Mononuclear cell (primary cell): Measurements from ENCODE around the gene GTPBP8. TPM values are rescaled to one million over a fixed set of nuclear protein-coding genes. Genes with fewer than 3 reads are reported as not detected.

Source experiments
- H3K27me3 ChIP-seq: 2 replicates; pipeline ENCODE4 v1.6.0; 2011; ENCODE audit warnings: low read length, control low read depth; ENCODE audit not compliant: insufficient read depth
- H3K4me1 ChIP-seq: 2 replicates; pipeline ENCODE4 v1.5.1; 2011; ENCODE audit warnings: mild to moderate bottlenecking, low read length, control low read depth; ENCODE audit not compliant: insufficient read depth
- H3K4me3 ChIP-seq: 2 replicates; pipeline ENCODE4 v1.5.1; 2011; ENCODE audit warnings: mild to moderate bottlenecking, low read length, moderate library complexity
- H3K9me3 ChIP-seq: 2 replicates; pipeline ENCODE4 v1.5.1; 2011; ENCODE audit warnings: low read depth, mild to moderate bottlenecking, control low read depth, low read length
- total RNA-seq: library from RNA; depleted of rRNA; stranded (reverse); fragments of >200 nt; gene quantifications from one replicate; pipeline ENCODE4 v1.2.3, GENCODE V29; 2012

The GTPBP8 gene
- 40.6 TPM for total RNA-seq

DNA sequence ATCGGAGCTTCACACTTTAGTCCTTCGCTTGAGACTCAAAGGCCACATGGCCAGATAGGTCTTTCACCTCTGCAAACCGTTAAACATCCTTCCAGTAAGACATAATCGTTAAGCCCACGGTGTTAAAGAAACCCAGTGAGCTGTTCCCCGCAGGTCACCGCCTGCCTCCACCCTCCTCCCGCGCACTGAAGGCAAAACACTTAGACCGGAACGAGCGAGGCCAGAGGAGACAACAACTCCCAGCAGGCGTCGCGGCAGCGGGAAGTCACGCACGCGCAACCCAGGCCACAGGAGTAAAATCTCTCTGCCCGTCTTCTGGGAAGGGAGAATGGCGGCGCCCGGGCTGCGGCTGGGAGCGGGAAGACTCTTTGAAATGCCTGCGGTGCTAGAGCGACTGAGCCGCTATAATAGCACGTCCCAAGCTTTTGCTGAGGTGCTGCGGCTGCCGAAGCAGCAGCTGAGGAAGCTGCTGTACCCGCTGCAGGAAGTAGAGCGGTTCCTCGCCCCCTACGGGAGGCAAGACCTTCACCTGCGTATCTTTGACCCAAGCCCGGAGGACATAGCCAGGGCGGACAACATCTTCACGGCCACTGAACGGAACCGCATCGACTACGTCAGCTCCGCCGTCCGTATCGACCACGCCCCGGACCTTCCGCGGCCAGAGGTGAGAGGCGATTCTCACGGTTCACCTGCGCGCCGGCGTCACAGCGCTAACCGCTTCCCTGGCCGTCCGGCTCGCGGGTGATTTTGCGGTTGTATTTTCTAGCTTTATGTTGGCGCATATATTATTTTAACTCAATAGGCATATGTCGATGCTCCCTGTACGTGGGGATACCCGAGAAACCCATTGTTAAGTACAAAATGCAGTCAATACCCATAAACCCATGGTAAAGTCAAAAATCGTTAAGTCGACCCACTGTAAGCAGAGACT lies at the start of gene GTPBP8:
Gene GTPBP8 (plus strand): TSS at position 313 of the 931 bp plus-strand sequence. CDS start 16 bp downstream, at position 329.
- Histone ChIP-seq H3K9me3 (no peaks in the 10 kb centered on the region), H3K4me1 (peaks cover 12% of the 10 kb centered on the region), H3K4me3 (peak within 1 kb of the TSS; percentile 73), H3K27me3 (no peaks in the 10 kb centered on the region)

DNA sequence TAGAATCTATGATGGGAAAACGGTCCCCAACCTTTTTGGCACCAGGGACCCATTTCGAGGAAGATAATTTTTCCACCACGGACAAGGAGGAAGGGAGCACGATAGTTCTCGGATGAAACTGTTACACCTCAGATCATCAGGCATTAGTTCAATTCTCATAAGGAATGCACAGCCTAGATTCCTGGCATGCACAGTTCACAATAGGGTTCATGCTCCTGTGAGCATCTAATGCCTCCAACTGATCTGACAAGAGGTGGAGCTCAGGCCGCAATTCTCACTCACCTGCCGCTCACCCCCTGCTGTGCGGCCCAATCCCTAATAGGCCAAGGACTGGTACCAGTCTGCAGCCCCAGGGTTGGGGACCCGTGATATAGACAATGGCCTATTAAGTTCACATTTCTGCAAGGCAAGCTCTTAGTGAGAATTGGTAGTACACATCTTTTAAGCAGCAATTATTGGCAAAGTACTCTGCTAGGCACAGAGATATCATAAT lies 42.4 kb upstream of the GTPBP8 start:
- Histone ChIP-seq H3K4me3 (no peak overlapping the region), H3K27me3 (no peaks in the 10 kb centered on the region), H3K9me3 (peaks cover 18% of the 10 kb centered on the region), H3K4me1 (no peaks in the 10 kb centered on the region)

DNA sequence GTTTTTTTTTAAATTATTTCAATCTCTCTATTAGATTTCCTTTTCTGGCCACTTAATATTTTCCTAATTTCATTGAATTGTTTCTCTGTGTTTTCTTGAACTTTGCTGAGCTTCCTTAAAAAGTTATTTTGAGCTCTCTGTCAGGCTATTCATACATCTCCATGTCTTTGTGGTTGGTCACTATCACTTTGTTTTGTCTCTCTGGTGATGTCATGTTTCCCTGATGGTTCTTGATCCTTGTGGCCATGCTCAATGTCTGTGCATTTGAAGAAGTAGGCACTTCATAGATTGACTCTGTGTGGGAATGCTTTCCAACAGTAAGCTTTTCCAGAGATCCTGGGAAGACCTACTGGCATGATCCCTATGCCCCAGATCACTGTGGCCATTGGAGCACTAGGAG lies 34.4 kb upstream of the GTPBP8 start:
- Histone ChIP-seq H3K4me3 (no peak overlapping the region), H3K27me3 (no peaks in the 10 kb centered on the region), H3K4me1 (no peaks in the 10 kb centered on the region), H3K9me3 (peaks cover 9% of the 10 kb centered on the region)

DNA sequence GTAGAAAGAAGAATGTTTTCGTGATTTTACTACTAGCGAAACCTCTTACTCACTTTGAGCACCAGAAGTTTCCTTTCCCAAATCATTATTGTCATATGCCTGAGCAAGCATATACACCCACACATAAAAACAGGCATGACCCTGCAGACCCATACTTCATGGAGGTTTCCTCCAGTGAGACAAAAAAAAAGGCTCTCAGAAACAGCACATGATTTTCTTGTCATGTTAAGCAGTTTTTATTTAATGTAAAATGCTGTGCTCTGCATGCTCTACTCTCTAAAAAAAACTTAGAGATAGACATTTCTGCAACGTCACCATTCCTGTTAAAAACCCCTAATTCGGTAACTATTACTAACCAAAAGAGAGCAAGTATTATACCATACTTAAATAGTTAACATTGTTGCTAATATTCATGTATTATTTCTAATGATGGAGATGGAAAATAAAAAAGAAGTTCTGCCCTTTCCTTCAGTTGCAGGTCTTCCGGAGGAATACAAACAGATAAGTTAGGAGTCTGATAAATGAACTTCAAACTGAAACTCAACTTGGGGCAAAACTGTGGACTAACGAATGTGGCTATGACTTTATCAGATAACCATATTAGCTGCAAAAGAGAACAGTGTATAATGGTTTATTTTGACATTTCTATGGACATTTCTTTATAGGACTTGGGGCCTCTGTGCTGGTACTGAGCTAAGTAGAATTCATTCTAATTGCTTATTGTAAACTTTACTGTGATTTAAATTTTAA lies 31.8 kb upstream of the GTPBP8 start:
- no peak overlapping the region for H3K4me3 ChIP-seq
- no peaks in the 10 kb centered on the region for H3K4me1 ChIP-seq
- H3K9me3 ChIP-seq = peaks cover 9% of the 10 kb centered on the region
- H3K27me3 ChIP-seq = no peaks in the 10 kb centered on the region

DNA sequence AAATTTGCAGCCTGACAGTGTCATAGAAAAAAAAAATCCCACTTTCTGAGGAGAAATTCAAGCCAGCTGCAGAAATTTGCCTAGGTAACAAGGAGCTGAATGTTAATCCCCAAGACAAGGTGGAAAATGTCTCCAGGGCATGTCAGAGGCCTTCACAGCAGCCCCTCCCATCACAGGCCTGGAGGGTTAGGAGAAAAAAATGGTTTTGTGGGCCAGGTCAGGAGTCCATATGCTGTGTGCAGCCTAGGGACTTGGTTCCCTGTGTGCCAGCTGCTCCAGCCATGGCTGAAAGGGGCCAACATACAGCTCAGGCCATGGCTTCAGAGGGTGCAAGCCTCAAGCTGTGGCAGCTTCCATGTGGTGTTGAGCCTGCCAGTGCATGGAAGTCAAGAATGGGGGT lies 27.1 kb upstream of the GTPBP8 start:
- Histone ChIP-seq H3K9me3 (no peaks in the 10 kb centered on the region), H3K27me3 (no peaks in the 10 kb centered on the region), H3K4me1 (peaks cover 32% of the 10 kb centered on the region), H3K4me3 (no peak overlapping the region)

DNA sequence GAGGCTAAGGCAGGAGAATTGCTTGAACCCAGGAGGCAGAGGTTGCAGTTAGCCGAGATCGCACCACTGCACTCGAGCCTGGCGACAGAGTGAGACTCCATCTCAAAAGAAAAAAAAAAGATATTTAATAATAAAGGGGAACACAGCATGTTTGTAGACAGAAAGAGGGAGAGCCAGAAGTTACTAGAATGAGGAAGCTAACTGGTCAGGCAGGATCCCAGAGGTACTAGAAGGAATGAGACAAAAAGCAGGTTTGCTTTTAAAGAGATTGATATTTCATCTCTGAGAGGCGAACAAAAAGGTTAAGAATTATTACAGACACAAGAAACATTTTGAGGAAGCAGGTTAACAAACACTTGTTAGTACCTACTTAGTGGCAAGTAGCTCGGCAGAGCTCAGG lies 25.1 kb upstream of the GTPBP8 start:
- H3K4me3 ChIP-seq = no peak overlapping the region
- peaks cover 42% of the 10 kb centered on the region for H3K4me1 ChIP-seq
- H3K27me3 ChIP-seq = no peaks in the 10 kb centered on the region
- H3K9me3 ChIP-seq = no peaks in the 10 kb centered on the region

DNA sequence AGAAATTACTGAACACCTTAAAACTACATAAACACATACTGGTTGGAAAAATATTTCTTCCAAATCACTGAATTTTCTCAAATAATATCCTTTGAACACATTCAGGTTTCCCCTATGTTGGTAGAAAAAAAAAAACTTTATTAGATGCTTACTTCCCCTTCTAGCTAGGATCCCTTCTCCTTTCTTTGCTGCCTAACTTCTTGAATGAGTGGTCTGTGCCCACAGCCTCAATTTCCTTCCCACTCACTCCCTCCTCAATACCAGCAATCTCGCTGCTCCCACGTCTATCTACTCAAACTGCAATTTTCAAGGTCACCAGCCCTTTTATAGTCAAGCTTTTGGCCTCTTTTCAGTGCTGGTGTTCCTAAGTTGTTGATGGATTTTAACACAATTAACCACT lies 24.2 kb upstream of the GTPBP8 start:
- peaks cover 42% of the 10 kb centered on the region for H3K4me1 ChIP-seq
- H3K27me3 ChIP-seq = no peaks in the 10 kb centered on the region
- H3K9me3 ChIP-seq = no peaks in the 10 kb centered on the region
- no peak overlapping the region for H3K4me3 ChIP-seq

DNA sequence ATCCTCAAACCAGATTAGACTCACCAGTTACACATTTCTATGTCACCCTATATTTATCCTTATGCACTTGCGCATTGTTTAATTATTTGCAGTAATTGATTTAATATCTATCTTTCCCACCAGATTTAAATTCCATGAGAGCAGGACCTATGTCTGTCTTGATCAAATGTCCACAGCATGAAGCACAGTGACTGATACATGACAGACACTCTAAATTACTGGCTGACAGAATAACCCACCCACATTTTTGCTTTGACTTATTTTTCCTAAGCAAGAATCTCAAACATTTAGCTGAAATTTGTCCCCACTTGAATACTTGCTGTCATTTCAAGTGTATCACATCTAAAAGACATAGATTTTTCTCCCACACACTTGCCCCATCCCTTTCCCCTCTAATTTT lies 23.4 kb upstream of the GTPBP8 start:
- Histone ChIP-seq H3K4me1 (peaks cover 42% of the 10 kb centered on the region), H3K4me3 (no peak overlapping the region), H3K9me3 (no peaks in the 10 kb centered on the region), H3K27me3 (no peaks in the 10 kb centered on the region)

DNA sequence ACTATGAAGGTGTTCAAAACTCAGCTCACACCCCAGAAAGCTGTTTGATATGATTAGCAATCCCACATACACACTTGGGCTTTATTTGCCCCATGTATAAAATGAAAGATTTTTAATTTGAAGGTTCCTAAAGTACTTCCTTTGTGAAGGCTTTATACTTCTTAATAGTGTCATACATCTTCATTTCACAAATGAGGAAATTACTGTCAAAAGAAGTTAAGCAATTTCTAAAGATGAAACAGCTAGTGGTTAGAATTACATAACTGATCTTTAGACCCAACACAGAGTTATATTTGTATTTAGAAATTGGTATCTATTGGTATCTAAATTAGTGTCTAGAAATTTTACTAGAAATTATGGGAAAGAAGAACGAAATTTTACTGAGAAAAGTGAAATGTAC lies 23.0 kb upstream of the GTPBP8 start:
- Histone ChIP-seq H3K27me3 (no peaks in the 10 kb centered on the region), H3K4me1 (peaks cover 42% of the 10 kb centered on the region), H3K4me3 (no peak overlapping the region), H3K9me3 (no peaks in the 10 kb centered on the region)

DNA sequence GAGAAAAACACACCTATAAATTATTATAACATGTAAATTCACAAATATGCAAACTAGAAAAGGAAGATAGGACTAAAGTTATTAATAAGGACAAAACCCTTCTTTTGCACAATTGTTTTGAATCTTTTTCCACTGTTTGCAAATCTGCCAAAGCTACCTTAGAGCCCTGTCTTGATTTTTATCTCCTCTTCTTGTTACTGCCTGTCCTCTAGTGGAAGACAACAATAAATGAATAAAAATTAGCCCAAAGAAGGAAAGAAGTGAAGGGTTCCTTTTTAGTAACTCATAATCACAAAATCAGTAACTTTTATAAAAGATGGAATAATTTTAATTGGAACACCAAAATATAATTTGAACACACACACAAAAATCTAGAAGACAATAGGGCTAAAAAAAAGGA lies 18.6 kb upstream of the GTPBP8 start:
- no peaks in the 10 kb centered on the region for H3K9me3 ChIP-seq
- H3K4me3 ChIP-seq = peak overlapping the region; percentile 8
- peaks cover 61% of the 10 kb centered on the region for H3K4me1 ChIP-seq
- no peaks in the 10 kb centered on the region for H3K27me3 ChIP-seq

DNA sequence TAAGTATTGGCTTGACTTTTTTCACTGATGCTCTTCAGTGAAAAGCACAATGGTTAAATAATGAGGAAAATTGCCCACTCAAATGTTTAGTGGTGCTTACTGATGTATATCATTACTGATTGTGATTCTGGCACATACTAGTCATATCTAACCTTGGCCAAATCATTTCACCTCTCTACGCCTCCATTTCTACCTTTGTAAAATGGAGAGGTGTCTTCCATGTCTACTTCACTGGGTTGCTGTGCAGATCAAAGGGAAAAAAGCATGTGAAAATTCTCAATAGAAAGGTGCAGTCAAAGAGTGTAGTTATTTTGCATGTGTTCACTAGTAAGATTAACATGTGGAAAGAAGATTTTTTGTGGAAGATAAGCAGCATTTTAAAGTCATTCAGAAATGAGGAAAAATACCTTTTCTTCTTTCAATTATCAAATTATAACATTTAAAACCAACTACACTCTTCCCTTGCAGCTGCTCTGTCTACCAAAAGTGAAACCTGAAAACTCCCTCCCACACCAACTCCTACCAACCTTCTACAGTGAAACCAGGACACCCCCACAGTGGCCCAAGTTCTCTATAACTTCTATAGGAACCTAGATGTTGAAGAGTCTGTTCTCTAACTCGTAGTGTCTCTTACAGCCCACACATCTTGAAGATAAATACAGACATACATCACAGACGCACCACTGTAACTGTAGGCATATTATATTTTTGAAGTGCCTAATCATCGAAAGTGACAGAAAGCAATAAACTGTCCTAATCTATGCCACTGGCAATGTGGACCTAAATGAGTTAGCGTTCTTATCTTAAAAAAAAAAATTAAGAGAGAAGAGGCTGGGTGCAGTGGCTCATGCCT lies 17.2 kb upstream of the GTPBP8 start:
- peaks cover 60% of the 10 kb centered on the region for H3K4me1 ChIP-seq
- peak overlapping the region; percentile 42 for H3K4me3 ChIP-seq
- no peaks in the 10 kb centered on the region for H3K27me3 ChIP-seq
- H3K9me3 ChIP-seq = no peaks in the 10 kb centered on the region

DNA sequence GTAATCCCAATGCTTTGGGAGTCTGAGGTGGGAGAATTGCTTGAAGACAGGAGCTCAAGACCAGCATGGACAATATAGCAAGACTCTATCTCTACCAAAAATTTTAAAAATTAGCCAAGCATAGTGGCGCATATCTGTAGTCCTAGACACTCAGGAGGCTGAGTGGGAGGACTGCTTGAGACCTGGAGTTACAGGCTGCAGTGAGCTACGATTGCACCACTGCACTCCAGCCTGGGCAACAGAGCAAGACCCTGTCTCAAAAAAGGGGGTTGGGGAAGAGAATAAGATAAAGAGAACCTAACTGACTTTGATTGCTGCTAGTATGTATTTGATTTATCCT lies 16.6 kb upstream of the GTPBP8 start:
- Histone ChIP-seq H3K4me1 (peaks cover 56% of the 10 kb centered on the region), H3K4me3 (peak overlapping the region; percentile 42), H3K27me3 (no peaks in the 10 kb centered on the region), H3K9me3 (no peaks in the 10 kb centered on the region)

DNA sequence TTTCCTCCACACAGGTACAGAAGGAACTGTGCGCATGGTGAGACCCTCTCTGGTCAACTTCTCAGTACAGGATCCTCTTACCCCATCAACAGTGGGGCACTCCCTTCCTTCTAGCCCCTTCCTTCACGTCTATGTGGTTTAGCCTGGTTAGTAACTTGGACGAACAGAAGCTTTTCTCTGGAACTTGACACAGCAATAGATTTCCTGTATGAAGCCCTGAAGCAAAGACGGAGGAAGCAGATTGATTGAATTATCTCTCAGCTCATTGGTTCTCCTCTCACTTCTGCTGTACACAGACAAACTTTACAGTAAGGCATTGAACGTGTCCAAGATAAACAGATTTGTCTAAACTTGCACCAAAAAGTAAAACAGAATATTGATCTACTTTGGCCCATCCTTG lies 15.9 kb upstream of the GTPBP8 start, which contains the start of gene CD200R1:
Gene CD200R1 (minus strand): TSS at position 210 of the 400 bp plus-strand sequence. CDS start 246 bp downstream, outside the sequence.
- Histone ChIP-seq H3K4me1 (peaks cover 49% of the 10 kb centered on the region), H3K4me3 (peak within 1 kb of the TSS; percentile 42), H3K27me3 (no peaks in the 10 kb centered on the region), H3K9me3 (no peaks in the 10 kb centered on the region)

DNA sequence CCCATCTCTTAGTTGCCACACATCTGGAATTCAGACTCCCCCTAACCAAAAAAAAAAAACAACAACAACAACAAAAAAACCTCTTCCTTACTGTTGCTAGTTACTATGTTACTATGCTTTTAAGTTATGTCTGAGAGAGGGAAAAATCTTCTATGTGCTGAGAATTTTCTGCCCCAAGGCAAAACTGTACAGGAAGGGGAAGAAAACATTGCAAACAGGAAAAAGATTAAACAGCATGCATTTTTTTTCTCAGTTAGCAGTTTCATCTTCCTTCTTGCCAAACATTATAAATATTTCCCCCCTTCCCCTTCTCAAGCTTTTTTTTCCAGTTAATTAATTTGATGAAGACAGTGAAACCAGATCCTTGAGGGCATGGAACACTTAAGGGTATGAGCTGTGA lies 14.8 kb upstream of the GTPBP8 start:
- Histone ChIP-seq H3K9me3 (no peaks in the 10 kb centered on the region), H3K27me3 (no peaks in the 10 kb centered on the region), H3K4me1 (peaks cover 48% of the 10 kb centered on the region), H3K4me3 (no peak overlapping the region)
